B cell (primary cell): ENCODE data around the gene TMEM147. TPM values are rescaled to one million over a fixed set of nuclear protein-coding genes. Genes with fewer than 3 reads are reported as not detected.

Experiments
- ATAC-seq: fragments of 200-7000 bp; cut with Tn5 transposase; one replicate; pipeline ENCODE4 v1.10.0; 2021; ENCODE audit warnings: low read depth, mild to moderate bottlenecking, moderate number of reproducible peaks, moderate library complexity
- CTCF ChIA-PET: fragments of 350-600 bp; sonication (Branson Sonifier 250); formaldehyde crosslinking; loops from one replicate; lab custom pipeline; 2021; ENCODE audit warnings: antibody characterized with exemption, inconsistent platforms; lab: Charles Lee
- POLR2A ChIA-PET: fragments of 350-600 bp; sonication (Branson Sonifier 250); formaldehyde crosslinking; loops from one replicate; lab custom pipeline; 2021; ENCODE audit warnings: antibody characterized with exemption; lab: Charles Lee
- DNase-seq: peaks from one replicate; pipeline ENCODE4 v3.0.0; 2013
- H2AFZ ChIP-seq: 2 replicates; pipeline ENCODE4 v1.6.1; 2012; ENCODE audit warnings: mild to moderate bottlenecking, low read depth, low read length; ENCODE audit not compliant: insufficient read depth, poor library complexity, severe bottlenecking
- H3K27ac ChIP-seq, 2 donors: 1 replicate in 1 of 2; 2 replicates in 1 of 2; pipeline ENCODE4 v1.5.1; 2012 to 2013; ENCODE audit warnings: low read length in 2 of 2, mild to moderate bottlenecking in 2 of 2, moderate library complexity in 1 of 2
- H3K27me3 ChIP-seq, 4 experiments: fragments of 200-600 bp in 1 of 4; sonication (generic) in 1 of 4; replicated peaks in 1 of 4; 1 replicate in 2 of 4; 2 replicates in 2 of 4; pipeline versions ENCODE4 v1.6.1 to v1.7.0; 2013 to 2016; ENCODE audit warnings: low read length in 3 of 4, mild to moderate bottlenecking in 2 of 4, mixed read lengths in 1 of 4, moderate library complexity in 1 of 4; ENCODE audit not compliant: insufficient read depth in 4 of 4, control insufficient read depth in 3 of 4; ENCODE audit errors: control extremely low read depth in 1 of 4
- H3K36me3 ChIP-seq, 2 experiments: replicated peaks in 1 of 2; 1 replicate in 1 of 2; 2 replicates in 1 of 2; pipeline versions ENCODE4 v1.6.1 to v1.7.1; 2013; ENCODE audit warnings: low read length in 1 of 2; ENCODE audit not compliant: insufficient read depth in 2 of 2, control insufficient read depth in 1 of 2; ENCODE audit errors: control extremely low read depth in 1 of 2, extremely low read depth in 1 of 2
- H3K4me1 ChIP-seq, 2 donors: fragments of 200-600 bp in 1 of 2; sonication (generic) in 1 of 2; 1 replicate in 1 of 2; 2 replicates in 1 of 2; pipeline versions ENCODE4 v1.5.1 to v1.6.1; 2013 to 2017; ENCODE audit warnings: low read length in 2 of 2; ENCODE audit not compliant: control insufficient read depth in 2 of 2, insufficient read depth in 2 of 2
- H3K4me2 ChIP-seq: replicated peaks from 2 replicates; pipeline ENCODE3; 2012; ENCODE audit warnings: mild to moderate bottlenecking, low read depth, low read length; ENCODE audit not compliant: poor library complexity, severe bottlenecking
- H3K4me3 ChIP-seq, 5 experiments: fragments of 200-600 bp in 1 of 5; sonication (generic) in 1 of 5; 1 replicate in 3 of 5; 2 replicates in 2 of 5; pipeline versions ENCODE4 v1.5.1 to v1.7.0; 2011 to 2016; ENCODE audit warnings: low read length in 4 of 5, mild to moderate bottlenecking in 4 of 5, low read depth in 2 of 5, control low read depth in 1 of 5, moderate library complexity in 1 of 5; ENCODE audit not compliant: insufficient read depth in 1 of 5; ENCODE audit errors: control extremely low read depth in 1 of 5, extremely low read depth in 1 of 5
- H3K79me2 ChIP-seq: fragments of 200-600 bp; sonication (generic); one replicate; pipeline ENCODE4 v1.6.0; 2016; ENCODE audit warnings: low read length; ENCODE audit not compliant: control insufficient read depth, insufficient read depth
- H3K9ac ChIP-seq: fragments of 200-600 bp; sonication (generic); 2 replicates; pipeline ENCODE4 v1.6.1; 2017; ENCODE audit warnings: mild to moderate bottlenecking, low read length, moderate library complexity
- H3K9me3 ChIP-seq, 3 donors: one replicate each; pipeline versions ENCODE4 v1.6.1 to v1.7.1; 2013; ENCODE audit warnings: low read length in 2 of 3; ENCODE audit not compliant: control insufficient read depth in 2 of 3, insufficient read depth in 1 of 3; ENCODE audit errors: control extremely low read depth in 1 of 3
- H4K20me1 ChIP-seq: 2 replicates; pipeline ENCODE4 v1.6.0; 2012; ENCODE audit warnings: mild to moderate bottlenecking, low read length; ENCODE audit not compliant: insufficient read depth, control insufficient read depth, poor library complexity, severe bottlenecking
- H3K27ac Mint-ChIP-seq: one replicate; pipeline ENCODE4 v1.8.0; 2021; ENCODE audit warnings: mixed read lengths
- H3K27me3 Mint-ChIP-seq: one replicate; pipeline ENCODE4 v1.8.0; 2021; ENCODE audit warnings: mixed read lengths
- H3K4me1 Mint-ChIP-seq: one replicate; pipeline ENCODE4 v1.8.0; 2021; ENCODE audit warnings: mixed read lengths
- H3K4me3 Mint-ChIP-seq: one replicate; pipeline ENCODE4 v1.8.0; 2021; ENCODE audit warnings: mixed read lengths
- H3K9me3 Mint-ChIP-seq: one replicate; pipeline ENCODE4 v1.8.0; 2022; ENCODE audit warnings: mixed read lengths; ENCODE audit not compliant: insufficient read depth
- CTCF ChIP-seq: fragments of 200-600 bp; IDR thresholded peaks from one replicate; pipeline ENCODE4 v1.8.0; 2022; ENCODE audit warnings: antibody characterized with exemption, mild to moderate bottlenecking
- EZH2 ChIP-seq: IDR thresholded peaks from 2 replicates; pipeline ENCODE4 v1.6.1; 2012; ENCODE audit warnings: borderline replicate concordance, low read depth, mild to moderate bottlenecking, moderate library complexity, low read length; ENCODE audit not compliant: insufficient read depth, poor library complexity, severe bottlenecking
- WGBS: methylation state at CpG from one replicate; pipeline ENCODE4 v1.1.5; 2013; ENCODE audit warnings: missing lambda C conversion rate; ENCODE audit not compliant: insufficient coverage; 5-methylcytosine and 5-hydroxymethylcytosine counted together
- intact Hi-C: fragments of 100-400 bp; cut with micrococcal nuclease; formaldehyde crosslinking; loops from one replicate; pipeline ENCODE4 v1.10.0; 2022
- polyA plus RNA-seq: library from polyadenylated mRNA; depleted of rRNA; stranded (reverse); fragments of >200 nt; gene quantifications from 2 replicates; pipeline ENCODE4 v1.2.3, GENCODE V29; 2012
- total RNA-seq, 2 donors: library from RNA; stranded (reverse); fragments of 120-200 nt in 1 of 2; gene quantifications; 1 replicate in 1 of 2; 2 replicates in 1 of 2; pipeline versions ENCODE4 v1.2.3 to v1.2.4, GENCODE V29; 2013 to 2022

Gene TMEM147
- total and polyA plus RNA-seq, 2 donors (not counting 1 experiment from before 2014, with no cell fraction given): 39.8 to 68.9 TPM

DNA sequence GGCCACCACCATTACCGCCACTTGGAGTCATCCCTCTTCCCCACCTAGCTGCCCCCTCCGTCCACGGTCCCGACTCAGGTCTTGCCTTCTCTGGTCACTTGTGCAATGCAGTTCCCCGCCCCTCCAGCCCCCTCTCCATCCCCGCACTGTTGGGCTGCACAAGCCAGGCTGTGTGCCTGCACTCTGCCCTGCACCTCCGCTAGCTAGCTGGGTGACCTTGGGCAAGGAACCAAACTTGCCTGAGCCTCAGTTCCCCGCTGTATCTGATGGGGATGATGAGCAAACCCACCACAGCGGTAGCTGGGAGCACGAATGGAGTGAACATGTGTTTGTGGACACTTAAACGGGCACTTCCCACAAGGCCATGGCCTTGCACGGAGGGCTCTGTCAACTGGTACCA is 5.6 kb upstream of the TMEM147 start:
- Histone ChIP-seq H3K27me3 (no peaks in the 10 kb centered on the region), H3K79me2 (no peaks in the 10 kb centered on the region), H3K36me3 (peaks cover 0 to 3% of the 10 kb centered on the region in 2 experiments), H3K9me3 (no peaks in the 10 kb centered on the region), H2AFZ (no peak overlapping the region), H4K20me1 (no peaks in the 10 kb centered on the region), H3K4me1 (peaks cover 5 to 20% of the 10 kb centered on the region in 2 donors), H3K4me3 (no peak overlapping the region), H3K9ac (no peak overlapping the region), H3K4me2 (no peak overlapping the region), H3K27ac (no peak overlapping the region)
- DNase-seq (no peak), ATAC-seq (no peak)
- intact Hi-C loops: no loop called here
- TF ChIP-seq EZH2 (no peak), CTCF (no peak)
- CTCF ChIA-PET: no interaction called here
- no peaks in the 10 kb centered on the region for H3K9me3 Mint-ChIP-seq
- WGBS: 99% methylated on average over 12 of the region's 12 CpGs
- peaks cover 2% of the 10 kb centered on the region for H3K27me3 Mint-ChIP-seq
- H3K4me1 Mint-ChIP-seq: peaks cover 25% of the 10 kb centered on the region
- POLR2A ChIA-PET: interaction anchor here (0.6 kb wide), 1 partner anchor 301 kb away, joined by 3 read pairs; no protein-coding TSS in a partner anchor
- H3K27ac Mint-ChIP-seq: no peak overlapping the region
- H3K4me3 Mint-ChIP-seq: no peak overlapping the region

GRCh38 chr19:35540356-35540927 is 5.0 kb upstream of the TMEM147 start:
- H3K9me3 ChIP-seq: no peaks in the 10 kb centered on the region
- H2AFZ ChIP-seq: no peak overlapping the region
- TF ChIP-seq CTCF (no peak), EZH2 (no peak)
- H3K4me2 ChIP-seq: no peak overlapping the region
- WGBS: 61% methylated on average over 4 of the region's 7 CpGs
- Mint-ChIP-seq H3K4me1 (peaks cover 23% of the 10 kb centered on the region), H3K4me3 (no peak overlapping the region), H3K9me3 (no peaks in the 10 kb centered on the region), H3K27me3 (no peaks in the 10 kb centered on the region), H3K27ac (peak overlapping the region; percentile 15)
- no peak overlapping the region for H3K4me3 ChIP-seq
- peaks cover 5 to 24% of the 10 kb centered on the region in 2 donors for H3K4me1 ChIP-seq
- no peak overlapping the region for H3K27ac ChIP-seq
- peaks cover 0 to 3% of the 10 kb centered on the region in 2 experiments for H3K36me3 ChIP-seq
- no peaks in the 10 kb centered on the region for H4K20me1 ChIP-seq
- ChIA-PET POLR2A (no interaction called here), CTCF (interaction anchor here (1.1 kb wide), 1 partner anchor 9 kb away, joined by 4 read pairs; no protein-coding TSS in a partner anchor)
- no peak for DNase-seq
- no peaks in the 10 kb centered on the region for H3K79me2 ChIP-seq
- no peak overlapping the region for H3K9ac ChIP-seq
- no peak for ATAC-seq
- intact Hi-C loops: no loop called here
- no peaks in the 10 kb centered on the region for H3K27me3 ChIP-seq
